ENCODE measurements around the gene BMP7. TPM values are rescaled to one million over a fixed set of nuclear protein-coding genes. Genes with fewer than 3 reads are reported as not detected.
"Not testable (repeated sequence)": the region's sequence is repeated elsewhere in the genome, so short reads cannot be mapped to it uniquely, and the experiment has no call there.

BMP7 gene
- total RNA-seq, 1 donor from 2014 or later, result not detected

DNA sequence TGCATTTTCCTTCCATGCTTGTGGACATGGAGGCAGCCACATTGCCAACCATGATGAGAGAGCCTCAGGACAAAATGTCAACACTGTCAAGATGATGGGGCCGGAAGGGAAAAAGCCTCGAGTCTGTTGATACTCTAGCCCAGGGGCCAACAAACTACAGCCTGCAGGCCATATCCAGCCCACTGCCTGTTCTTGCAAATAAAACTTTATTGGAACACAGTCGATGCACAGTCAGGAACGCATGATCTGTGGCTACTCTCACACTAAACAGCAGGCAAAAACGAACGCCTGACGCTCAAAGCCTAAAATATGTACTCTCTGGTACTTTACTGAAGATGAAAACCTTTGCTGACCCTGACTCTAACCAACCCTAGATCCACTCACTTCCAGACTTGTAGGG, 72.3 kb downstream of the BMP7 start:
- Histone ChIP-seq H3K36me3 (ENCODE audit: control insufficient read depth, insufficient read depth, low read length) (no peaks in the 10 kb centered on the region), H3K4me3 (ENCODE audit: low read depth, low read length) (no peak overlapping the region), H3K27me3 (ENCODE audit: control insufficient read depth, insufficient read depth, low read length) (no peaks in the 10 kb centered on the region)
- TF ChIP-seq, protein P1, sequence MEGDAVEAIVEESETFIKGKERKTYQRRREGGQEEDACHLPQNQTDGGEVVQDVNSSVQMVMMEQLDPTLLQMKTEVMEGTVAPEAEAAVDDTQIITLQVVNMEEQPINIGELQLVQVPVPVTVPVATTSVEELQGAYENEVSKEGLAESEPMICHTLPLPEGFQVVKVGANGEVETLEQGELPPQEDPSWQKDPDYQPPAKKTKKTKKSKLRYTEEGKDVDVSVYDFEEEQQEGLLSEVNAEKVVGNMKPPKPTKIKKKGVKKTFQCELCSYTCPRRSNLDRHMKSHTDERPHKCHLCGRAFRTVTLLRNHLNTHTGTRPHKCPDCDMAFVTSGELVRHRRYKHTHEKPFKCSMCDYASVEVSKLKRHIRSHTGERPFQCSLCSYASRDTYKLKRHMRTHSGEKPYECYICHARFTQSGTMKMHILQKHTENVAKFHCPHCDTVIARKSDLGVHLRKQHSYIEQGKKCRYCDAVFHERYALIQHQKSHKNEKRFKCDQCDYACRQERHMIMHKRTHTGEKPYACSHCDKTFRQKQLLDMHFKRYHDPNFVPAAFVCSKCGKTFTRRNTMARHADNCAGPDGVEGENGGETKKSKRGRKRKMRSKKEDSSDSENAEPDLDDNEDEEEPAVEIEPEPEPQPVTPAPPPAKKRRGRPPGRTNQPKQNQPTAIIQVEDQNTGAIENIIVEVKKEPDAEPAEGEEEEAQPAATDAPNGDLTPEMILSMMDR (IDR thresholded peaks at IDR 0.05; ENCODE audit: insufficient read depth, low read length, severe bottlenecking), result no peak
- no peak for FAIRE-seq
- no peak for DNase-seq (ENCODE audit: low read depth)

DNA sequence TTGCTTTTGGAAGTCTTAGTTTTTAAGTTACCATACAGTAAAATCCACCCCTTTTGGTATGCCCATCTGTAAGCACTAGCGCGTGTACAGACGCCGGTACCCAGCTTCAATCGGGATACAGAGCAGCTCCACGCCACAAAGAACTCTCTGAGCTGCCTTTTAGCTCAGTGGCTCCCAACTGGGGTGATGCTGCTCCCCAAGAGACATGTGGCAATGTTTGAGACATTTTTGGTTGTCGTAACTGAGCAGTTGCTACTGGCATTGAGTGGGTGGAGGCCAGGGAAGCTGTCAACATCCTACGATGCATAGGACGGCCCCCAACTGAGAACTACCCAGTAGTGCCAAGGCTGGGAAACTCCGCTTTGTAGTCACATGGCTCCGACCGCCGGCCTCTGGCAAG, 73.3 kb downstream of the BMP7 start:
- Histone ChIP-seq H3K36me3 (ENCODE audit: control insufficient read depth, insufficient read depth, low read length) (no peaks in the 10 kb centered on the region), H3K4me3 (ENCODE audit: low read depth, low read length) (no peak overlapping the region), H3K27me3 (ENCODE audit: control insufficient read depth, insufficient read depth, low read length) (no peaks in the 10 kb centered on the region)
- TF ChIP-seq, protein P1 (IDR thresholded peaks at IDR 0.05; ENCODE audit: insufficient read depth, low read length, severe bottlenecking), result no peak
- DNase-seq (ENCODE audit: low read depth) (no peak), FAIRE-seq (peak; percentile 60)

DNA sequence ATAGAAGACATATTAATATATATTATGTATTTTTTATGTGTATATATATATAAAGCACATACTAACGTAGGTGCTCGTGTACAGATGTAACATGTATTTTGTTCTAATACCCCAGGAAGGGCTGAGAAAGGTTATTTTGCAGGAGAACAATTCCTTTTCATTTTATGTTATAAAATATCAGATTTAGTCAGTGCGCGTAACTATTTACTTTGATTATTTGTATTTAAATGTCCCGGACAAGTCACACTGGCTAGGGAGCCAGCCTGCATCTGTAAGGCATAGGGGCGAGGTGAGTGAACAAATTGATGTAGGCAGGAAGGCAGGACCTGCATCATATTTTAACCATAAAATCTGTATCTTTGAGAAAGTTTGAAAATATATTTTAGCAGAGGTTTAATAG, 74.1 kb downstream of the BMP7 start:
- Histone ChIP-seq H3K27me3 (ENCODE audit: control insufficient read depth, insufficient read depth, low read length) (no peaks in the 10 kb centered on the region), H3K36me3 (ENCODE audit: control insufficient read depth, insufficient read depth, low read length) (no peaks in the 10 kb centered on the region), H3K4me3 (ENCODE audit: low read depth, low read length) (no peak overlapping the region)
- no peak for FAIRE-seq
- DNase-seq (ENCODE audit: low read depth), result no peak
- TF ChIP-seq, protein P1 (IDR thresholded peaks at IDR 0.05; ENCODE audit: insufficient read depth, low read length, severe bottlenecking), result no peak

DNA sequence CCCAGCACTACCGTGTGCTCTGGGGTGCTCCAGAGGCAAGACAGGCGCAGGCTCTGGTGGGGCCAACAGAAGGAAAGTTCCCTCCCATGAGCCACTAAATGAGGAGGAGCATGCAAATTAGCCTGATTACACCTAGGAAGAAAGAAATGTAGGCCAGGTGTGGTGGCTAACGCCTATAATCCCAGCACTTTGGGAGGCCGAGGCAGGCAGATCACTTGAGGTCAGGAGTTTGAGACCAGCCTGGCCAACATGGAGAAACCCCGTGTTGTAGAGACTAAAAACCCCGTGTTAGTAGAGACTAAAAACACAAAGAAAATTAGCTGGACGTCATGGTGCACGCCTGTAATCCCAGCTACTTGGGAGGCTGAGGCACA, 75.2 kb downstream of the BMP7 start:
- not testable (repeated sequence) for H3K27me3 ChIP-seq (ENCODE audit: control insufficient read depth, insufficient read depth, low read length); FAIRE-seq; H3K36me3 ChIP-seq (ENCODE audit: control insufficient read depth, insufficient read depth, low read length); DNase-seq (ENCODE audit: low read depth); H3K4me3 ChIP-seq (ENCODE audit: low read depth, low read length)

DNA sequence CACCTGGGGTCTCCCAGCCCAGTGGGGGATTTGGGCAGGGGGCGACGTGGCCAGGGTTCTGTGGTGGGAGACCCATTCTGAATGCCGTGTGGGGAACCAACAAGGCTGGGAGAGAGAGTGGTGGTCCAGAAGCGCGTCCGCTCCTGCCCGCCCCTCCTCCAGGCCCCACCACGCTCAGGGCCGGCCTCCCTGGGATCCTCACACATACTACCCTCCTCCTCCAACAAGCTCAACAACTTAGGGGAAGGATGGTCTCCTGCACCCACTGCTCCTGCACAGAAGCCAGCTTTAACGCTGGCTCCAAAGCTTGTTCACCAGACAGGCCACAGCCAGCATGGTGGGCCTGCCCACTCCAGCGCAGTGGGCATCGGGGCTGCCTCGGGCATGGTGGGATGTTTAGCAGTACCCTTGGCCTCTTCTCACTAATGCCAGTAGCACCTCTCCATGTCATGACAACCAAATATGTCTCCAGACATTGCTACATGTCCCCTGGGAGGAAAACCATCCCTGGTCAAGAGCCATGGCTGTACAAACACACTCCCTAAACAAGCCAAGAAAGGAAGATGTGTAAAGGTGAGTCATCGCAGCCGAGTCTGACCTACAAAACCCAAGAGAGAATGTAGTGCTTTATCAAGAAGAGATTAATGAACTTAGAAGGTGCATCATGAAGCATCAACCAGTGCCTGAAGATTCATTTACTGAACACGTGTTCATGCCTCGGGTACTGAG, 75.7 kb downstream of the BMP7 start:
- DNase-seq (ENCODE audit: low read depth) (peak; percentile 26), FAIRE-seq (peak; percentile 47)
- Histone ChIP-seq H3K4me3 (ENCODE audit: low read depth, low read length) (no peak overlapping the region), H3K36me3 (ENCODE audit: control insufficient read depth, insufficient read depth, low read length) (no peaks in the 10 kb centered on the region), H3K27me3 (ENCODE audit: control insufficient read depth, insufficient read depth, low read length) (no peaks in the 10 kb centered on the region)
- TF ChIP-seq, protein P1 (IDR thresholded peaks at IDR 0.05; ENCODE audit: insufficient read depth, low read length, severe bottlenecking), result no peak

DNA sequence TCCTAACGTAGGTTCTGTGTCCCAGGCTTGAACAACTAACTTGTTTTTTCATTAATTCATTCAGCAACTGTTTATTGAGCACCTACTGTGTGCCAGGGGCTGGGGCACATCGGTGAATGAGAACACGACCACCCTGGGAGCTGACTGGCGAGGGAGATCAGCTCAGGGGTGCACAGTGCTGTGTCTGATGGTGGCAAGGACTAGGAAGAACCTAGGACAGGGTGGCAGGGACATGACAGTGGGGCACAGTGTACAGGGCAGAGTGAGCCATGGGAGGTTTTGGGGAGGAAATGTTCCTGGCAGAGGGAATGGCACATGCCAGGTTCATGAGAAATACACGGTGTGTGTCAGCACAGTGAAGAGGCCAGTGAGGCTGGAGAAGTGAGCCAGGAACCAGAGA, 76.7 kb downstream of the BMP7 start:
- H3K27me3 ChIP-seq (ENCODE audit: control insufficient read depth, insufficient read depth, low read length), result no peaks in the 10 kb centered on the region
- no peak for DNase-seq (ENCODE audit: low read depth)
- FAIRE-seq, result no peak
- TF ChIP-seq, protein P1 (IDR thresholded peaks at IDR 0.05; ENCODE audit: insufficient read depth, low read length, severe bottlenecking), result no peak
- H3K36me3 ChIP-seq (ENCODE audit: control insufficient read depth, insufficient read depth, low read length), result no peaks in the 10 kb centered on the region
- no peak overlapping the region for H3K4me3 ChIP-seq (ENCODE audit: low read depth, low read length)

Data from bronchial epithelial cell (primary cell).